Activated T-cell treated with anti-CD3 and anti-CD28 coated beads, Interleukin-2, amount 50 U/mL, for 24 hours (primary cell): ENCODE results near the gene UCHL1.

Experiments
- DNase-seq: peaks from one replicate; pipeline ENCODE4 v3.0.0-alpha.2; 2020
- H3K27ac Mint-ChIP-seq: 2 replicates; pipeline ENCODE4 v1.8.0; 2020; ENCODE audit warnings: mild to moderate bottlenecking, mixed read lengths
- H3K27me3 Mint-ChIP-seq: 2 replicates; pipeline ENCODE4 v1.8.0; 2020; ENCODE audit warnings: mixed read lengths
- H3K36me3 Mint-ChIP-seq: 2 replicates; pipeline ENCODE4 v1.8.0; 2020; ENCODE audit warnings: low read depth, mixed read lengths
- H3K4me1 Mint-ChIP-seq: 2 replicates; pipeline ENCODE4 v1.8.0; 2020; ENCODE audit warnings: low read depth, mixed read lengths
- H3K4me3 Mint-ChIP-seq: 2 replicates; pipeline ENCODE4 v1.8.0; 2020; ENCODE audit warnings: mild to moderate bottlenecking, moderate library complexity, mixed read lengths
- H3K9me3 Mint-ChIP-seq: 2 replicates; pipeline ENCODE4 v1.8.0; 2020; ENCODE audit warnings: mixed read lengths

The UCHL1 gene

GRCh38 chr4:41256740-41257256 lies at the start of gene UCHL1:
TSS of gene UCHL1 (plus strand) at chr4:41256928. CDS start at chr4:41256977, 49 bp downstream.
- Mint-ChIP-seq H3K9me3 (peaks cover 1% of the 10 kb centered on the region), H3K4me1 (peaks cover 7% of the 10 kb centered on the region), H3K27me3 (peaks cover 75% of the 10 kb centered on the region), H3K36me3 (no peaks in the 10 kb centered on the region), H3K27ac (no peak within 1 kb of the TSS), H3K4me3 (peak within 1 kb of the TSS; percentile 58)
- DNase-seq: peak; percentile 28

GRCh38 chr4:41207291-41207831 lies 49.4 kb upstream of the UCHL1 start:
- no peaks in the 10 kb centered on the region for H3K4me1 Mint-ChIP-seq
- H3K9me3 Mint-ChIP-seq: no peaks in the 10 kb centered on the region
- H3K4me3 Mint-ChIP-seq: no peak overlapping the region
- H3K27me3 Mint-ChIP-seq: peaks cover 43% of the 10 kb centered on the region
- no peak overlapping the region for H3K27ac Mint-ChIP-seq
- no peak for DNase-seq
- no peaks in the 10 kb centered on the region for H3K36me3 Mint-ChIP-seq

- Mint-ChIP-seq H3K27ac (no peak overlapping the region), H3K27me3 (peaks cover 52% of the 10 kb centered on the region), H3K9me3 (no peaks in the 10 kb centered on the region), H3K4me3 (no peak overlapping the region), H3K36me3 (no peaks in the 10 kb centered on the region), H3K4me1 (peaks cover 9% of the 10 kb centered on the region)
- no peak for DNase-seq
Observed at GRCh38 chr4:41209187-41209586, 47.5 kb upstream of the UCHL1 start.

GRCh38 chr4:41209901-41210300 lies 46.8 kb upstream of the UCHL1 start:
- no peak overlapping the region for H3K4me3 Mint-ChIP-seq
- no peak for DNase-seq
- peaks cover 13% of the 10 kb centered on the region for H3K4me1 Mint-ChIP-seq
- H3K36me3 Mint-ChIP-seq: no peaks in the 10 kb centered on the region
- H3K27me3 Mint-ChIP-seq: peaks cover 57% of the 10 kb centered on the region
- H3K27ac Mint-ChIP-seq: no peak overlapping the region
- no peaks in the 10 kb centered on the region for H3K9me3 Mint-ChIP-seq

GRCh38 chr4:41211951-41212615 lies 44.6 kb upstream of the UCHL1 start:
- no peaks in the 10 kb centered on the region for H3K36me3 Mint-ChIP-seq
- no peak overlapping the region for H3K4me3 Mint-ChIP-seq
- no peak overlapping the region for H3K27ac Mint-ChIP-seq
- peaks cover 28% of the 10 kb centered on the region for H3K4me1 Mint-ChIP-seq
- H3K27me3 Mint-ChIP-seq: peaks cover 72% of the 10 kb centered on the region
- H3K9me3 Mint-ChIP-seq: no peaks in the 10 kb centered on the region
- DNase-seq: no peak

- no peak overlapping the region for H3K4me3 Mint-ChIP-seq
- no peaks in the 10 kb centered on the region for H3K9me3 Mint-ChIP-seq
- H3K27me3 Mint-ChIP-seq: peaks cover 78% of the 10 kb centered on the region
- peaks cover 28% of the 10 kb centered on the region for H3K4me1 Mint-ChIP-seq
- H3K36me3 Mint-ChIP-seq: no peaks in the 10 kb centered on the region
- no peak for DNase-seq
- no peak overlapping the region for H3K27ac Mint-ChIP-seq
Observed at GRCh38 chr4:41212616-41213203, 44.0 kb upstream of the UCHL1 start.

- Mint-ChIP-seq H3K27ac (no peak overlapping the region), H3K9me3 (no peaks in the 10 kb centered on the region), H3K36me3 (no peaks in the 10 kb centered on the region), H3K4me3 (peak overlapping the region; percentile 53), H3K4me1 (peaks cover 28% of the 10 kb centered on the region), H3K27me3 (peaks cover 83% of the 10 kb centered on the region)
- DNase-seq: peak; percentile 32
Observed at GRCh38 chr4:41213625-41214135, 43.0 kb upstream of the UCHL1 start.

- Mint-ChIP-seq H3K27me3 (peaks cover 82% of the 10 kb centered on the region), H3K36me3 (no peaks in the 10 kb centered on the region), H3K9me3 (no peaks in the 10 kb centered on the region), H3K4me3 (peak within 1 kb of the TSS; percentile 76), H3K27ac (no peak within 1 kb of the TSS), H3K4me1 (peaks cover 28% of the 10 kb centered on the region)
- peak; percentile 62 for DNase-seq
Observed at GRCh38 chr4:41214136-41214824, 42.4 kb upstream of the UCHL1 start, which contains the start of gene APBB2. TSS of gene APBB2 (minus strand) at chr4:41214542. CDS start at chr4:41033254, 181,288 bp downstream.

- H3K27ac Mint-ChIP-seq: no peak overlapping the region
- H3K4me1 Mint-ChIP-seq: peaks cover 28% of the 10 kb centered on the region
- no peaks in the 10 kb centered on the region for H3K9me3 Mint-ChIP-seq
- no peak for DNase-seq
- peak overlapping the region; percentile 41 for H3K4me3 Mint-ChIP-seq
- H3K27me3 Mint-ChIP-seq: peaks cover 79% of the 10 kb centered on the region
- H3K36me3 Mint-ChIP-seq: no peaks in the 10 kb centered on the region
Observed at GRCh38 chr4:41214825-41215146, 41.9 kb upstream of the UCHL1 start.

- Mint-ChIP-seq H3K9me3 (no peaks in the 10 kb centered on the region), H3K27me3 (peaks cover 76% of the 10 kb centered on the region)
Observed at GRCh38 chr4:41215155-41215554, 41.6 kb upstream of the UCHL1 start.

GRCh38 chr4:41215969-41216293 lies 40.8 kb upstream of the UCHL1 start:
- Mint-ChIP-seq H3K27ac (peak overlapping the region; percentile 71), H3K9me3 (no peaks in the 10 kb centered on the region), H3K4me3 (peak overlapping the region; percentile 75), H3K4me1 (peaks cover 28% of the 10 kb centered on the region), H3K36me3 (no peaks in the 10 kb centered on the region), H3K27me3 (peaks cover 74% of the 10 kb centered on the region)
- no peak for DNase-seq

More at GRCh38 chr4:41215155-41215554, 41.6 kb upstream of the UCHL1 start:
- H3K4me1 Mint-ChIP-seq: peaks cover 28% of the 10 kb centered on the region
- no peak for DNase-seq
- peak overlapping the region; percentile 41 for H3K4me3 Mint-ChIP-seq
- no peaks in the 10 kb centered on the region for H3K36me3 Mint-ChIP-seq
- no peak overlapping the region for H3K27ac Mint-ChIP-seq

- Mint-ChIP-seq H3K27ac (no peak overlapping the region), H3K4me1 (peaks cover 28% of the 10 kb centered on the region), H3K9me3 (no peaks in the 10 kb centered on the region), H3K27me3 (peaks cover 79% of the 10 kb centered on the region), H3K4me3 (peak overlapping the region; percentile 75), H3K36me3 (no peaks in the 10 kb centered on the region)
- peak; percentile 69 for DNase-seq
Observed at GRCh38 chr4:41216294-41217019, 40.3 kb upstream of the UCHL1 start.

- Mint-ChIP-seq H3K27ac (no peak overlapping the region), H3K27me3 (peaks cover 73% of the 10 kb centered on the region), H3K4me3 (peak overlapping the region; percentile 75), H3K9me3 (no peaks in the 10 kb centered on the region), H3K4me1 (peaks cover 28% of the 10 kb centered on the region), H3K36me3 (no peaks in the 10 kb centered on the region)
- DNase-seq: no peak
Observed at GRCh38 chr4:41217020-41217333, 39.8 kb upstream of the UCHL1 start.

GRCh38 chr4:41217374-41217773 lies 39.4 kb upstream of the UCHL1 start:
- Mint-ChIP-seq H3K27me3 (peaks cover 72% of the 10 kb centered on the region), H3K4me1 (peaks cover 28% of the 10 kb centered on the region), H3K27ac (no peak overlapping the region), H3K4me3 (no peak overlapping the region), H3K36me3 (no peaks in the 10 kb centered on the region), H3K9me3 (no peaks in the 10 kb centered on the region)
- no peak for DNase-seq
